NB4 (cell line): ENCODE measurements around the gene JAG2.

Experiments
- POLR2A ChIP-seq: IDR thresholded peaks from 2 replicates; pipeline ENCODE4 v1.6.1; 2011; ENCODE audit warnings: mild to moderate bottlenecking; ENCODE audit not compliant: insufficient read length; ENCODE audit errors: extremely low read depth
- TF ChIP-seq, protein P1 (sequence below): IDR thresholded peaks from one replicate; pipeline ENCODE4 v1.5.1; 2012; ENCODE audit warnings: low read depth, low read length

DNA sequence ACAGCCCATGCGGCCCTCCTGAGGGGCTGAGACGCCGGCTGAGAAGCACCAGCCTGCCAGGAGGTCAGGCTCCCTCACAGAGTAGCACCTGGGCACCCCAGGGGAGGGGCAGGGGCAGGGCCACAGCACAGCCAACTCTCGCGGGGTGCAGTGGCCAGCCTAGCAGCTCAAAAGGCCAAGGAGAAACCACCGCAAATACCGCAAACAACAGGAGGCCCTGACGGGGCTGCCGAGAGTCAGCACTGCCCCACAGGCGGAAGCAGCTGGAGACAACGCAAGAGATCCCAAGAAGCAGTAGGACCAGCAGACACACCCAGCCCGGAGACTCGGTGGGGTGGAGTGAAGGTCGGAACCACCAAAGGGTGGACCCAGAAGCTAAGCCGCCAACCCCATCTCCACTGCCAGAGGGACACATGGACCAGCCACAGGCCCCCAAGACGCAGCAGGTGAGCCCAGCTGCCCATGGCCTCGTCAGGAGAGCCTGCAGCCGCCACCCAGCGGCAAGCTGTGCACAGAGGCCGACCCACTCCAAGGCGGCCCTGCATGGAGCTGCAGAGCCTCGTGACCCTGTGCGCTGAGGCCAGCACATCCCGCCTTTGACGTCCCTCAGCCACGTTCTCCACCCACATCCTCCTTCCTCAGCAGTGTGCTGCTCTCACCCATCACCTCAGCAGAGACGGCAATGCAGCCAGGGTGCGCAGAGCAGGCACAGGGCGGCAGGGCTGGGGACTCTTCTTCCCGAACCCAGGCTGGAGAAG is 48.1 kb upstream of the JAG2 start:
- TF ChIP-seq, protein P1, sequence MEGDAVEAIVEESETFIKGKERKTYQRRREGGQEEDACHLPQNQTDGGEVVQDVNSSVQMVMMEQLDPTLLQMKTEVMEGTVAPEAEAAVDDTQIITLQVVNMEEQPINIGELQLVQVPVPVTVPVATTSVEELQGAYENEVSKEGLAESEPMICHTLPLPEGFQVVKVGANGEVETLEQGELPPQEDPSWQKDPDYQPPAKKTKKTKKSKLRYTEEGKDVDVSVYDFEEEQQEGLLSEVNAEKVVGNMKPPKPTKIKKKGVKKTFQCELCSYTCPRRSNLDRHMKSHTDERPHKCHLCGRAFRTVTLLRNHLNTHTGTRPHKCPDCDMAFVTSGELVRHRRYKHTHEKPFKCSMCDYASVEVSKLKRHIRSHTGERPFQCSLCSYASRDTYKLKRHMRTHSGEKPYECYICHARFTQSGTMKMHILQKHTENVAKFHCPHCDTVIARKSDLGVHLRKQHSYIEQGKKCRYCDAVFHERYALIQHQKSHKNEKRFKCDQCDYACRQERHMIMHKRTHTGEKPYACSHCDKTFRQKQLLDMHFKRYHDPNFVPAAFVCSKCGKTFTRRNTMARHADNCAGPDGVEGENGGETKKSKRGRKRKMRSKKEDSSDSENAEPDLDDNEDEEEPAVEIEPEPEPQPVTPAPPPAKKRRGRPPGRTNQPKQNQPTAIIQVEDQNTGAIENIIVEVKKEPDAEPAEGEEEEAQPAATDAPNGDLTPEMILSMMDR = no peak
- no peak for TF ChIP-seq POLR2A
